GM13976 (cell line): ENCODE results near the gene UPP1.
"Not testable (repeated sequence)": the region's sequence is repeated elsewhere in the genome, so short reads cannot be mapped to it uniquely, and the experiment has no call there.

ENCODE experiments used
- DNase-seq: peaks from one replicate; pipeline ENCODE4 v3.0.0; 2012; ENCODE audit warnings: low spot score
- CTCF ChIP-seq: IDR thresholded peaks from 2 replicates; pipeline ENCODE4 v1.5.1; 2012; ENCODE audit warnings: borderline replicate concordance, mild to moderate bottlenecking; ENCODE audit not compliant: insufficient read depth; ENCODE audit errors: extremely low read depth, missing control alignments, control extremely low read depth
- in situ Hi-C: fragments of 300-500 bp; cut with MboI; formaldehyde crosslinking; loops from one replicate; pipeline ENCODE4 v1.12.0; 2022; ENCODE audit warnings: low sequenced_read_pairs, mixed read lengths, inconsistent platforms; ENCODE audit not compliant: unreplicated experiment

UPP1 gene

GRCh38 chr7:48113275-48113674 lies 24.2 kb downstream of the UPP1 start:
- no peak for DNase-seq
- in situ Hi-C loops = loop anchor here (10.0 to 25.0 kb wide), 2 partner anchors 99 to 168 kb away; partner anchors contain the start of gene PKD1L1
- TF ChIP-seq CTCF = no peak

DNA sequence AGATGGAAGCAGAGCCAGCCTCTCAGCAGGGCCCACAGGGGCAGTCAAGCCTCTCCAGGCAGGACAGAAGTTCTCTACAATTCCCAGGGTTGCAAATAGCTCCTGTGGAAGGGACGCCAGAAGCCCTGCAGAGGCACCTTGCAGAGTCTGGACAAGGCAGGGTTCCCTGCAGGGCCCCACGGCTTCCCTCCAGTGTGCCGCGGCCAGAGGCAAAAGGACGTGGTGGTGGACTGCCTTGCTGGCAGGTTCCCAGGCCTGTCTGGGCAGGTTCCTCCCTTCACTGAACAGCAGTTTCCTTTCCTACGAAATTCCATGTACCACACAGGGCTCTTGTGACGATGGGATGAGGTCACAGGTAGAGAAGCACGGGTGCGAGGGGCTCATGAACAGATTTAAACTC lies 25.1 kb downstream of the UPP1 start:
- in situ Hi-C loops = loop anchor here (10.0 to 25.0 kb wide), 2 partner anchors 98 to 169 kb away; partner anchors contain the start of gene PKD1L1
- no peak for DNase-seq
- no peak for TF ChIP-seq CTCF

GRCh38 chr7:48114589-48114988 lies 25.5 kb downstream of the UPP1 start:
- DNase-seq = no peak
- TF ChIP-seq CTCF = no peak
- in situ Hi-C loops = loop anchor here (10.0 to 25.0 kb wide), 2 partner anchors 98 to 170 kb away; partner anchors contain the start of gene PKD1L1

DNA sequence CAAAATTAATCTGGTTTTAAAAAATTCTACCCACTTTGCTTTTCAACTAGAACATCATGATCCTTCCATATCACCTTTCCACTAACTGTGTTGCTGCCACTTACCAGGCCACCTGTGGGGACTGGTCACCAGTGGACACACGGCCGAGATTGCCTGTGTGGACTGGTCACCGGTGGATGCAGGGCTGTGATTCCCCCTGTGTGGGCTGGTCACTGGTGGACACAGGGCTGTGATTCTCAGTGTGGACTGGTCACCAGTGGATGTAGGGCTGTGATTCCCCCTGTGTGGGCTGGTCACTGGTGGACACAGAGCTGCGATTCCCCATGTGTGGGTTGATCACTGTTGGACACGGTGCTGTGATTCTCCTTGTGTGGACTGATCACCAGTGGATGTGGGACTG lies 27.0 kb downstream of the UPP1 start:
- in situ Hi-C loops = loop anchor here (10.0 to 25.0 kb wide), 2 partner anchors 96 to 171 kb away; partner anchors contain the start of gene PKD1L1
- no peak for DNase-seq
- no peak for TF ChIP-seq CTCF

- no peak for DNase-seq
- TF ChIP-seq CTCF = no peak
- in situ Hi-C loops = loop anchor here (10.0 to 25.0 kb wide), 2 partner anchors 94 to 173 kb away; partner anchors contain the start of gene PKD1L1
Observed at GRCh38 chr7:48118041-48118440, 29.0 kb downstream of the UPP1 start.

GRCh38 chr7:48120536-48120935 lies 31.5 kb downstream of the UPP1 start:
- not testable (repeated sequence) for DNase-seq
- in situ Hi-C loops = loop anchor here (25.0 kb wide), 1 partner anchor 92 kb away; no protein-coding TSS in a partner anchor

DNA sequence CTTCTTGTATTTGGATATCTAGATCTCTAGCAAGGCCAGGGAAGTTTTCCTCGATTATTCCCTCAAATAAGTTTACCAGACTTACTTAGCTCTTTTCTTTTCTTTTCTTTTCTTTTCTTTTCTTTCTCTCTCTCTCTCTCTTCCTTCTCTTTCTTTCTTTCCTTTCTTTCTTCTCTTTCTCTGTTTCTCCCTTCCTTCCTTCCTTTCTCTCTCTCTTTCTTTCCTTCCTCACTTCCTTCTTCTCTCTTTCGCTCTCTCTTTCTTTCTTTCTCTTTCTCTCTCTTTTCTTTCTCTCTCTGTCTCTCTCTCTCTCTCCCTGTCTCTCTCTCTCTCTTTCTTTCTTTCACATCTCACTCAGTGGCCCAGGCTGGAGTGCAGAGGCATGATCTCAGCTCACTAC lies 37.0 kb downstream of the UPP1 start:
- no peak for TF ChIP-seq CTCF
- in situ Hi-C loops = no loop called here
- no peak for DNase-seq
